Natural killer cell (primary cell): ENCODE data around the gene PSMC4. TPM values are rescaled to one million over a fixed set of nuclear protein-coding genes. Genes with fewer than 3 reads are reported as not detected.

Source experiments
- ATAC-seq, 3 donors: fragments of 150-1000 bp in 2 of 3; fragments of 200-7000 bp in 1 of 3; cut with Tn5 transposase; 1 replicate in 1 of 3; 2 replicates in 2 of 3; pipeline ENCODE4 v1.10.0; 2021; ENCODE audit warnings: mild to moderate bottlenecking in 2 of 3, moderate library complexity in 2 of 3
- DNase-seq, 2 donors: peaks; one replicate each; pipeline versions ENCODE4 v3.0.0 to v3.0.0-alpha.2; 2013 to 2021; ENCODE audit warnings: mixed read lengths in 1 of 2
- H3K27ac ChIP-seq: one replicate; pipeline ENCODE4 v1.5.1; 2013; ENCODE audit warnings: mild to moderate bottlenecking, low read length
- H3K27me3 ChIP-seq: one replicate; pipeline ENCODE4 v1.6.1; 2013; ENCODE audit warnings: low read length; ENCODE audit not compliant: control insufficient read depth, insufficient read depth
- H3K36me3 ChIP-seq: one replicate; pipeline ENCODE4 v1.6.1; 2013; ENCODE audit warnings: low read length; ENCODE audit not compliant: control insufficient read depth, insufficient read depth
- H3K4me1 ChIP-seq: one replicate; pipeline ENCODE4 v1.6.1; 2013; ENCODE audit warnings: low read length; ENCODE audit not compliant: control insufficient read depth, insufficient read depth
- H3K4me3 ChIP-seq: one replicate; pipeline ENCODE4 v1.5.1; 2013; ENCODE audit warnings: low read length
- H3K9me3 ChIP-seq: one replicate; pipeline ENCODE4 v1.6.1; 2013; ENCODE audit warnings: low read length; ENCODE audit not compliant: control insufficient read depth, insufficient read depth
- H3K27ac Mint-ChIP-seq, 2 donors: one replicate each; pipeline ENCODE4 v1.8.0; 2022; ENCODE audit warnings: mild to moderate bottlenecking in 2 of 2, mixed read lengths in 2 of 2, moderate library complexity in 1 of 2
- H3K27me3 Mint-ChIP-seq, 2 donors: one replicate each; pipeline ENCODE4 v1.8.0; 2022; ENCODE audit warnings: low read depth in 2 of 2, mixed read lengths in 2 of 2
- H3K36me3 Mint-ChIP-seq: one replicate; pipeline ENCODE4 v1.8.0; 2022; ENCODE audit warnings: mixed read lengths
- H3K4me1 Mint-ChIP-seq, 2 donors: one replicate each; pipeline ENCODE4 v1.8.0; 2022; ENCODE audit warnings: mixed read lengths in 2 of 2
- H3K4me3 Mint-ChIP-seq: one replicate; pipeline ENCODE4 v1.8.0; 2022; ENCODE audit warnings: mild to moderate bottlenecking, moderate library complexity, mixed read lengths
- H3K9me3 Mint-ChIP-seq, 2 donors: one replicate each; pipeline ENCODE4 v1.8.0; 2022; ENCODE audit warnings: mixed read lengths in 2 of 2
- WGBS: methylation state at CpG from one replicate; pipeline ENCODE4 v1.1.7; 2013; ENCODE audit warnings: missing lambda C conversion rate; ENCODE audit not compliant: insufficient coverage; 5-methylcytosine and 5-hydroxymethylcytosine counted together
- intact Hi-C: fragments of 100-400 bp; cut with micrococcal nuclease; formaldehyde crosslinking; loops from one replicate; pipeline ENCODE4 v1.14.2; 2022
- total RNA-seq, 4 donors: library from RNA; stranded (reverse); fragments of 120-200 nt in 1 of 4; gene quantifications; one replicate each; pipeline versions ENCODE4 v1.2.3 to v1.2.4, GENCODE V29; 2013 to 2022
- TF ChIP-seq, protein P1 (sequence below): fragments of 200-600 bp; IDR thresholded peaks from one replicate; pipeline ENCODE4 v1.8.0; 2022; ENCODE audit warnings: antibody characterized with exemption

PSMC4 gene
- total RNA-seq, 3 donors from 2014 or later (not counting 1 experiment from before 2014, with no cell fraction given): 84.9 to 116 (median 101) TPM

DNA sequence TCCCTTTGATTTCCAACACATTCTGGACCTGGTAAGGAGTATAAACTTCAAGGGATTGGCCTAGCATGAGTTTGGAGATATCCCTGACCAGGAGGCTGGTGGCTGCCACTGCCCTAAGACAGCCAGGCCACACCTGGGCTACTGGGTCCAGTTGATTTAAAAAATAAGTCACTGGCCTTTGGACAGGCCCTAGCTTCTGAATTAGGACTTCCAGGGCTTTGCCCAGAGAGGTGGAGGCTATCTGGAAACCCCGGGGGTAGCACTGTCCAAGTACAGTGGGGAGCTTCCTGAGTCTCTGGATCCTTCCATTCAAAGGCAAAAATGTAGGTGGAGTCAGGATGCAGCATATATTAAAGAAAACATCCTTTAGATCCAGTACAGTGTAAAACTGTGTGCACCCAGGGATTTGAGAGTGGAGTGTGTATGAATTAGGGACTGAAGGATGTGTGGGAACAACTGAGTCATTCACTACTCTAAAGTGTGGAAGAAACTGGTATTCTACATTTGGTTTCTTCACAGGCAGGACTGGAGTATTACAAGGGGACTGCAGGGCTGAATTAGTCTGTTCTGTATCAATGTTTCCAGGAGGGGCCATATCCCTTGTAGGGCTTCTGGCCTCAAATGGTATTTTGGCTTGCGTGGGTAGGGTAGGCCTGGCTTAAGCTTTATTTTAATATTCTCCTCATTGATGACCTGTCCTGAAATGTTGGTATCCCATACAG, 21.8 kb upstream of the PSMC4 start:
- H3K4me3 ChIP-seq: no peak overlapping the region
- no peak overlapping the region for H3K27ac ChIP-seq
- DNase-seq: no peak
- WGBS: 87% methylated on average over 2 of the region's 2 CpGs
- H3K27ac Mint-ChIP-seq: no peak overlapping the region
- TF ChIP-seq, protein P1, sequence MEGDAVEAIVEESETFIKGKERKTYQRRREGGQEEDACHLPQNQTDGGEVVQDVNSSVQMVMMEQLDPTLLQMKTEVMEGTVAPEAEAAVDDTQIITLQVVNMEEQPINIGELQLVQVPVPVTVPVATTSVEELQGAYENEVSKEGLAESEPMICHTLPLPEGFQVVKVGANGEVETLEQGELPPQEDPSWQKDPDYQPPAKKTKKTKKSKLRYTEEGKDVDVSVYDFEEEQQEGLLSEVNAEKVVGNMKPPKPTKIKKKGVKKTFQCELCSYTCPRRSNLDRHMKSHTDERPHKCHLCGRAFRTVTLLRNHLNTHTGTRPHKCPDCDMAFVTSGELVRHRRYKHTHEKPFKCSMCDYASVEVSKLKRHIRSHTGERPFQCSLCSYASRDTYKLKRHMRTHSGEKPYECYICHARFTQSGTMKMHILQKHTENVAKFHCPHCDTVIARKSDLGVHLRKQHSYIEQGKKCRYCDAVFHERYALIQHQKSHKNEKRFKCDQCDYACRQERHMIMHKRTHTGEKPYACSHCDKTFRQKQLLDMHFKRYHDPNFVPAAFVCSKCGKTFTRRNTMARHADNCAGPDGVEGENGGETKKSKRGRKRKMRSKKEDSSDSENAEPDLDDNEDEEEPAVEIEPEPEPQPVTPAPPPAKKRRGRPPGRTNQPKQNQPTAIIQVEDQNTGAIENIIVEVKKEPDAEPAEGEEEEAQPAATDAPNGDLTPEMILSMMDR: no peak
- H3K36me3 Mint-ChIP-seq: no peaks in the 10 kb centered on the region
- peaks cover 41 to 54% of the 10 kb centered on the region in 2 donors for H3K4me1 Mint-ChIP-seq
- no peak overlapping the region for H3K4me3 Mint-ChIP-seq
- intact Hi-C loops: no loop called here
- H3K4me1 ChIP-seq: peaks cover 58% of the 10 kb centered on the region
- no peaks in the 10 kb centered on the region for H3K27me3 Mint-ChIP-seq
- no peaks in the 10 kb centered on the region for H3K9me3 Mint-ChIP-seq
- H3K9me3 ChIP-seq: no peaks in the 10 kb centered on the region
- no peaks in the 10 kb centered on the region for H3K27me3 ChIP-seq
- H3K36me3 ChIP-seq: no peaks in the 10 kb centered on the region
- no peak for ATAC-seq

DNA sequence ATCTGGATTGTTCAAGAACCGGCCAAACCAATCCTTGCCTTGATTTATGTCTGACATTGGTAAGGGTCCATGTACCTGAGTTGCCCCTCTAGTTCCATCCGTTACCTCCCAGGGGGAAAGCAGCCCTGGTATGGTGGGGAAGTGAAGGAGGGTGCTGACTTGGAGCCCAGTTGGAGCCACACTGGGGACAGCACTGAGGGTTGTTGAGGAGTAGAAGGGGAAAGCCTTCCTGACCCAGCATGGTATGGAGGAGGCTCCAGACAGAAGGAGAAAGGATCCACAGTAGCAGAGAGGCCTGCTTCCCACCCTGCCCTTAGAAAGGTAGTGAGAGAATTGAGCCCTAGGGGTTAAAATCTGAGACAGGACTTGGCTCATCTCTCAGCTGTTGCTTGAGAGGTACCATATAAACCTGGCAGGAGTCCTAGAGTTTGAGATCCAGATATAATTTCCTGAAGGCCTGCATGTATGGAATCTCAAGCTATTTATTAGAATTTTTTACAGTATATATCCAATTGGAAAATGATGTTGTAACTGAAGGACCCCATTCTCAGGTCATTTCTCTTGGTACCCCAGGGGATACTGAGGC, 19.8 kb upstream of the PSMC4 start:
- intact Hi-C loops: no loop called here
- Mint-ChIP-seq H3K27me3 (no peaks in the 10 kb centered on the region), H3K9me3 (no peaks in the 10 kb centered on the region), H3K36me3 (no peaks in the 10 kb centered on the region), H3K27ac (peak overlapping the region; percentile 86 to 92), H3K4me3 (no peak overlapping the region), H3K4me1 (peaks cover 37 to 51% of the 10 kb centered on the region in 2 donors)
- H3K9me3 ChIP-seq: no peaks in the 10 kb centered on the region
- 100% methylated on average over 2 of the region's 2 CpGs for WGBS
- no peak overlapping the region for H3K27ac ChIP-seq
- ATAC-seq: no peak
- DNase-seq: no peak
- H3K36me3 ChIP-seq: no peaks in the 10 kb centered on the region
- H3K27me3 ChIP-seq: no peaks in the 10 kb centered on the region
- TF ChIP-seq, protein P1: no peak
- peaks cover 45% of the 10 kb centered on the region for H3K4me1 ChIP-seq
- H3K4me3 ChIP-seq: no peak overlapping the region

DNA sequence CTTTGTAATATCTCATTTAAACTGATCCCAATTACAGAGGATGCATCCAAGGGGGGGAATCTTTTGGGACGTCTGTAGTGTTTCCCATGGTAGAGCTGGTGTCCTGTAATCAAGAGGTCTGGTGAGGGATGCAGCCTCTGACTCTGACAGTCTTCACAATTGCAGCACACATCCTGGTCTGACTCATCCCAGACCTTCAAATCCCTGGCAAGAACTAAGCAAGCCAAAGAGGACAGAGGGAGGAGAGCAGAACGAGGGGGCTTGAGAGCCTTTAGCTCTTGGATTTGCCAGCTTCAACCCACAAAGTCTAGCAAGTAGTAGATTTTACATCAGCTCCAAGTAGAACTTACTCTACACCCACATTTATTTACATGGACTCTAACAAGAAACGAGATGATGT, 19.3 kb upstream of the PSMC4 start:
- H3K27me3 ChIP-seq: no peaks in the 10 kb centered on the region
- no peaks in the 10 kb centered on the region for H3K36me3 ChIP-seq
- peaks cover 33 to 46% of the 10 kb centered on the region in 2 donors for H3K4me1 Mint-ChIP-seq
- no peaks in the 10 kb centered on the region for H3K36me3 Mint-ChIP-seq
- no peaks in the 10 kb centered on the region for H3K27me3 Mint-ChIP-seq
- H3K4me1 ChIP-seq: peaks cover 40% of the 10 kb centered on the region
- H3K4me3 Mint-ChIP-seq: no peak overlapping the region
- DNase-seq (no peak), ATAC-seq (no peak)
- intact Hi-C loops: no loop called here
- H3K27ac Mint-ChIP-seq: peak overlapping the region; percentile 86 to 92
- no peaks in the 10 kb centered on the region for H3K9me3 ChIP-seq
- TF ChIP-seq, protein P1: no peak
- whole genome bisulfite sequencing: 82% methylated on average over 3 of the region's 3 CpGs
- H3K9me3 Mint-ChIP-seq: no peaks in the 10 kb centered on the region
- peak overlapping the region; percentile 28 for H3K27ac ChIP-seq
- no peak overlapping the region for H3K4me3 ChIP-seq
